Stimulated activated naive CD8-positive, alpha-beta T cell treated with anti-CD3 and anti-CD28 coated beads, Interleukin-15, amount 100 ng/mL, for 72 hours (primary cell): ENCODE data around the gene IARS1.
A peak's percentile ranks its signal among the peaks of the same experiment; 100 is the strongest.

Experiments
- ATAC-seq: fragments of 150-1000 bp; cut with Tn5 transposase; 2 replicates; pipeline ENCODE4 v1.10.0; 2021; ENCODE audit warnings: mild to moderate bottlenecking, moderate library complexity
- DNase-seq, 2 donors: peaks; one replicate each; pipeline ENCODE4 v3.0.0; 2021 to 2022
- H3K27ac Mint-ChIP-seq, 2 donors: one replicate each; pipeline ENCODE4 v1.8.0; 2022; ENCODE audit warnings: mild to moderate bottlenecking in 2 of 2, mixed read lengths in 2 of 2, moderate library complexity in 2 of 2
- H3K27me3 Mint-ChIP-seq: one replicate; pipeline ENCODE4 v1.8.0; 2022; ENCODE audit warnings: mixed read lengths
- H3K4me1 Mint-ChIP-seq: one replicate; pipeline ENCODE4 v1.8.0; 2022; ENCODE audit warnings: mild to moderate bottlenecking, mixed read lengths
- H3K4me3 Mint-ChIP-seq, 2 donors: one replicate each; pipeline ENCODE4 v1.8.0; 2022; ENCODE audit warnings: mild to moderate bottlenecking in 2 of 2, mixed read lengths in 2 of 2, moderate library complexity in 1 of 2
- H3K9me3 Mint-ChIP-seq, 2 donors: one replicate each; pipeline ENCODE4 v1.8.0; 2022; ENCODE audit warnings: mixed read lengths in 2 of 2

IARS1 gene

DNA sequence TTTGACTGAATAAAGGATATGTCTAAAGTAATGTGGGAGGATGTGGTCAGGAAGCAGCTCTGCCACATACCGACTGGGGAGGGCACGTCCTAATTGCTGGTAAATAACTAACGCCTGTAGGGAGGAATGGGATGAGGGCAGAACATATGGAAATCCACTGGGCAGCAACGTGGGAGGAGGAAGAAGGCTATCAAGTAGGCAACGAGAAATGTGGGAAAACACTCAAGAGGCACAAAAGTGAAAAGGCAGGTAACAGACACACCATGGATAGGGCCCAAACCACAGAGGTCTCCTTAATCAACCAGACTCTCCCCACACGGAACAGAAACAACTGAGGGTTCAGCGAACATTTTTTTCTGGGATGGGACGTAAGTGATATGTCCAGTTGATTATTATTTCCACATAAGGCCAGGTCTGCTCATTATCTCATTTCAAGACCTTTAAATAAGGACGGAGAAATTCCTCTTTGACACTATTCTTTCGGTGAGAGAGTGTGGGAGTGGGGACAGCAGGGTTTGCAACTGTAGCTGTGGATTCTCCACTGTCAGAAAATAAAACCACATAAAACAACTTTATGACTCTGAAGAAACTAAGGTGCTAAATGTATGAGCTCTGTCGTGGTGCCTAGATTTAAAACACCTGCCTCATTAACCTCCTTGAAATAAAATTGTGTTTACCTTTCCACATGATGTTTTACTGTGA, 17.0 kb downstream of the IARS1 start:
- DNase-seq (no peak), ATAC-seq (peak; percentile 78)
- Mint-ChIP-seq H3K27me3 (no peaks in the 10 kb centered on the region), H3K4me3 (peak overlapping the region in 1 of 2 donors; percentile 43), H3K27ac (peak overlapping the region; percentile 12 to 81), H3K4me1 (peaks cover 29% of the 10 kb centered on the region), H3K9me3 (no peaks in the 10 kb centered on the region)

DNA sequence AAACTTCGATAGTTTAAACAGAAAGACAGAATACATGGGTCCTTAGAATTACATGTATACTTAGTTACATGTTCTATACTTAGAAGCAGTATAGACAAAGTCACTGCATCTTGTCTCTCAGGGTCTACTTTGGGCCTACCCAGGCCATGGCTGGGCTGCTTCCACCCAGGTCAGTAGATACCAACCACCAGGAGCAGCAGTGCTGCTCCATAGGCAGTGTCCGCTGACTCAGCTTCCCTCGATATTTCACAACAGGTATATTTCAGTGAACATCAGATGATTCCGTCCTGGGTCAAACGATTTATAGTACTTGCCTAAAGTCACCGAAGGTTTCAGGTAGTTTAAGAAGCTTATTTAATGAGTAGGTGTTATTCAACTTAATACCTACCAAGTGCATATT, 18.0 kb downstream of the IARS1 start:
- peaks cover 29% of the 10 kb centered on the region for H3K4me1 Mint-ChIP-seq
- H3K9me3 Mint-ChIP-seq = no peaks in the 10 kb centered on the region
- no peak for ATAC-seq
- no peak overlapping the region for H3K4me3 Mint-ChIP-seq
- H3K27ac Mint-ChIP-seq = no peak overlapping the region
- no peak for DNase-seq
- H3K27me3 Mint-ChIP-seq = no peaks in the 10 kb centered on the region

DNA sequence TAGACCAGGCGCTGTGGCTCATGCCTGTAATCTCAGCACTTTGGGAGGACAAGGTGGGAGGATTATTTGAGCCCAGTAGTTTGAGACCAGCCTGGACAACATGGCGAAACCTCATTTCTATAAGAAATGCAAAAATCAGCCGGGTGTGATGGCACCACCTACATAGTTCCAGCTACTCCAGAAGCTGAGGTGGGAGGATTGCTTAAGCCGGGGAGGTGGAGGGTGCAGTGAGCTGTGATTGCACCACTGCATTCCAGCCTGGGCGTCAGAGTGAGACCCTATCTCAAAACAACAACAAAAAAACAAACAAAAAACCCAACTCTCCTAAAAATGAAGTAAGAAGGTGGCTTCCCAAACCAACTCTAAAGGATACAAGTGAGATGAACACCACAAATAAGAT, 23.0 kb downstream of the IARS1 start:
- DNase-seq = no peak
- no peaks in the 10 kb centered on the region for H3K9me3 Mint-ChIP-seq
- no peak for ATAC-seq

DNA sequence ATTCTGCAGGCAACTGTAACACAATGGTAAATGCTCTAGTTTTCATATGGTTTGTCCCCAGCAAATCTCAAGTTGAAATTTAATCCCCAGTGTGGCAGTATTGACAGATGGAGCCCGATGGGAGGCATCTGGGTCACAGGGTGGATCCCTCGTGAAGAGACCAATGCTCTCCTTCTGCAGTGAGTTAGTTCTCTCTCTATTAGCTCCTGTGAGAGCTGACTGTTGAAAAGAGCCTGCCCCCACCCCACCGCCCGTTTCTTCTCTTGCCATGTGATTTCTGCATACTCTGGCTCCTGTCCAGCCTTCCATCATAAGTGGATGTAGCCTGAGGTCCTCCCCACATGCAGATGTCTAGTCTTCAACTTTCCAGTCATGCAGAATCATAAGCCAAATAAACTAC, 27.0 kb downstream of the IARS1 start:
- Mint-ChIP-seq H3K27me3 (no peaks in the 10 kb centered on the region), H3K4me1 (no peaks in the 10 kb centered on the region), H3K4me3 (no peak overlapping the region), H3K9me3 (no peaks in the 10 kb centered on the region), H3K27ac (no peak overlapping the region)
- ATAC-seq = no peak
- DNase-seq = no peak

More for the DNA sequence above, 23.0 kb downstream of the IARS1 start:
- no peaks in the 10 kb centered on the region for H3K27me3 Mint-ChIP-seq
- H3K27ac Mint-ChIP-seq = no peak overlapping the region
- H3K4me1 Mint-ChIP-seq = no peaks in the 10 kb centered on the region
- no peak overlapping the region for H3K4me3 Mint-ChIP-seq

DNA sequence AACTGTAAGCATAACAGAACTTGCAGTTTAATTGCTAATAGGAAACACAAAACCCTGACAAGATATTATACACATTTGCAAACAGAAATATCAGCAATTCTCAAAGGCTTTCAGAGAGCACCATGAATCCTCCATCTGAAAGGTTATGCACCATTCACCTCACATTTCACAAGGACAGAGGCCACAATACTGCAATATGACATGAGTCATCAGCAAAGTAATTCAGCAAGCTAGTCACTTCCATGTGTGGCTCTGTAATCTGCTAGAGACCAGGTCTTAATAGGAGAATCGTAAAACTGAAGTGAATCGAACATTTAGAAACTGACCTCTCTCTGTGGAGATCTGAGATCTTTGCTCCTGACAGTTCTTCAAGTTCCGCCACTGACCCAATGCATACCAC, 28.3 kb downstream of the IARS1 start:
- ATAC-seq = peak; percentile 45
- Mint-ChIP-seq H3K27ac (no peak overlapping the region), H3K9me3 (no peaks in the 10 kb centered on the region), H3K27me3 (no peaks in the 10 kb centered on the region), H3K4me3 (no peak overlapping the region), H3K4me1 (no peaks in the 10 kb centered on the region)
- DNase-seq = no peak

DNA sequence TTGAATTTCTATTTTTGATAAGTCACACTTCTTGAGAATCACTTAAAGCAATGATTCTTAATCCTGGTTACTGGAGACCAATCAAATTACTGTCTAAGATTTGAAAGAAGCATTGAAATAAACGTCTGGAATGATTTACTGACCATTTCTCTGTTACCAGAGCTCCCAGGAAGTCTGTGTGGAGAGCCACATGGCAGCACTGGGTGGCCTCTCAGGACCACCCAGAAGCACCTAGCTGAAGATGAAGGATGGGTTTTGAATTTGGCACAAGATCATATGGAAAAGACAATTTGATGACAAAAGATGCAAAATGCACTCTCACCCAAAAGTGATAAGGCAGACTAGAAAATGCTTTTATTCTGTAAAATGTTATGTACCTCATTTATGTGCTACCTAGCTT, 30.4 kb downstream of the IARS1 start:
- ATAC-seq (no peak), DNase-seq (no peak)
- Mint-ChIP-seq H3K4me3 (no peak overlapping the region), H3K27ac (peak overlapping the region in 1 of 2 donors; percentile 16), H3K4me1 (no peaks in the 10 kb centered on the region), H3K9me3 (no peaks in the 10 kb centered on the region), H3K27me3 (no peaks in the 10 kb centered on the region)

DNA sequence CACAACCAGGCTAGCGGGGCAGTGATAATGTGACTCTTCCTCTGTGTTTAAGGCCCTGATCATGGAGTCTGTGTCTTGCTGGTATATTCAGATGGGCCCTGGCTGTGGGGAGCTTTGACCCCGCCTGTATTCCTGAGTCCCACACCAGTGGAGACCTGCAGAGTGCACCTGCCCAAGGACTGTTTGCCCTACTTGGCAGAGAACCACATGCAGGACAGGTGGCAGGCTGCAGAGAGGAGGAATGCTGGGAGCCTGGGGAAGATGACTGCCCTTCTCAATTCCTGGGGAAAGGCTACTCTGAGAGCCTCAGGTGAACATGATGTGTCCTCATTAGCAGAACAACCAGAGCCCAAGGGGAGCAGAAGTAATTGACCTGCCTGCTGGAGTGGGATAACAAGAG, 36.2 kb downstream of the IARS1 start:
- no peak overlapping the region for H3K4me3 Mint-ChIP-seq
- H3K4me1 Mint-ChIP-seq = no peaks in the 10 kb centered on the region
- no peaks in the 10 kb centered on the region for H3K27me3 Mint-ChIP-seq
- no peaks in the 10 kb centered on the region for H3K9me3 Mint-ChIP-seq
- peak overlapping the region in 1 of 2 donors; percentile 93 for H3K27ac Mint-ChIP-seq
- DNase-seq (no peak), ATAC-seq (no peak)

DNA sequence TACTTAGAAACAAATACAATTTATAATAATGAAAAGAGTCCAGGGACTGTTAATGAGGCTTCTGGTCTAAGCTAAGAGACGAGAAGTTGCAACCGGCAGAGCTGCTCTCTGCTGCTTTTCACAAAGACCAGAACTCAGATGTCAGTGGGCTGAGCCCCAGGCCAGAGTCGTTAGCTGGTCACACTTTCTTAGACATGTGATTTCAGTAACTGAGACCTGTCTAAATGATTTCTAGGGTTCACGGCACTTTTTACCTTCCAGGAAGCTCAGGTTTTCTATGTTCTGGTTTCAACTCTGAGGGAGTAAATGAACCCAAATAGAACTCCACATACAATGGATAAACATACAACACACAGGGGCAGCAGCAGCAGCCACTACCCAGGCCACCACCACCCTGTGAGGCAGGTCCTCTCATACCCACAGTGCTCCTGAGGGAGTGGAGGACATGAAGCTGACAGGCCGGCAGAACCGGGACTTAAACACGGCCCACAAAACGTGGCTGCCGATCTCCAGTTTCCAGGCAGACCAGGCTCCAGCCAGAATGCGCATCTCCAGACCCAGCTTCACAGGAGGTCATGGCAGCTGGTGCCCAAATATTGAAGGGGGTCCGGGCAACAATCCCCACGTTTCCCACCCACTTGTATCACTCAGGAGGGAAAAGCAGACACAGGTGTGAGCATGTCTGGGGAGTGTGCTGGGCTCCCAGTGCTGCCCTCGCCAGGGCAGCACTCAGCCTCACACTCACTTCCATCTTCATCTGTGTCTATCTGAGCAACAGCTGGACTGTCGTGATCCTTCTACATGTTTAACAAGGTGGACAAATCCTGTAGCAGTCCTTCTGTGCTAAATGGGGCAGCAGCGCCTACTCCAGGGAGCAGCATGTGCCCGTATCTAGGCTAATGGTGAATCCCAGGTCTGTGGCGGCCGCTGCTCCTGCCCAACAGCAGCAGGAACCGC, 38.8 kb downstream of the IARS1 start:
- Mint-ChIP-seq H3K9me3 (no peaks in the 10 kb centered on the region), H3K27ac (peak overlapping the region in 1 of 2 donors; percentile 22), H3K27me3 (no peaks in the 10 kb centered on the region), H3K4me1 (no peaks in the 10 kb centered on the region), H3K4me3 (no peak overlapping the region)
- ATAC-seq (no peak), DNase-seq (no peak)

DNA sequence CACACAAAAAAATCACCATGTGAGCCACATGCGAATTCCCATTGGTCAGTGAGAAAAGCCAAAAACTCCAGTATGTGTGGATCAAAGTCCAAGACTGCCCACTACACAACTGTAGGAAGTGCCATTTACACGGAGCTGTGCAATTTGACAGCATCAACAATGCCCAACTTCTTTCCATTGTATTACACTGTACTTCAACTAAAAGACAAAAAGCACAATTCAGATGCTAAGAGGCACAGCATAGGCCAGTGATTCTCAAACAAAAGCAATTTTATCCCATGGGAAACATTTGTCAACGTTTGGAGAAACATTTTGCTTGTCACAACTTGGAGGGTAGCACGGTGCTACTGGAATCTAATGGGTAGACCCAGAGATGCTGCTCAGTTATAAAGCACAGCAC, 39.8 kb downstream of the IARS1 start:
- peak overlapping the region in 1 of 2 donors; percentile 38 for H3K27ac Mint-ChIP-seq
- no peak for ATAC-seq

DNA sequence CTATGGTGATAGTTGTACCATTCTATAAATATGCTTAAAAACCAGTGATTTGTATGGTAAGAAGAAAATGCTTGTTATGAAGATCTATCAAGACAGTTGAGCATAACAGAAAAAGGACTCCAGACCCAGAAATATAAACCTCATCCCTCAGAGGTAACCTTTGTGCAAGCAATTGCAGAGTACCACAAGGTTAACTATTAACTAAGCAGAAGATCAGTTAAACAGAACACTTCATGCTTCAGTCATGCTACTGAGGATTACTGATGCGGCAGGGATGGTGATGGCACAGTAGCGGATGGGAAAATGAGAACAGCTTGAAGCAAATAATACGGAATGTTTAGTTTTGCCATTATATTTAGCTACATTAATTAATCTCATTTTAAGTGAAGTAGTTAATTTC, 45.5 kb downstream of the IARS1 start:
- H3K27ac Mint-ChIP-seq = no peak overlapping the region
- H3K9me3 Mint-ChIP-seq = no peaks in the 10 kb centered on the region
- H3K4me3 Mint-ChIP-seq = no peak overlapping the region
- no peaks in the 10 kb centered on the region for H3K27me3 Mint-ChIP-seq
- ATAC-seq (no peak), DNase-seq (no peak)
- H3K4me1 Mint-ChIP-seq = no peaks in the 10 kb centered on the region

More for the DNA sequence above, 39.8 kb downstream of the IARS1 start:
- H3K27me3 Mint-ChIP-seq = no peaks in the 10 kb centered on the region
- H3K4me3 Mint-ChIP-seq = no peak overlapping the region
- DNase-seq = no peak
- H3K4me1 Mint-ChIP-seq = no peaks in the 10 kb centered on the region
- H3K9me3 Mint-ChIP-seq = no peaks in the 10 kb centered on the region

DNA sequence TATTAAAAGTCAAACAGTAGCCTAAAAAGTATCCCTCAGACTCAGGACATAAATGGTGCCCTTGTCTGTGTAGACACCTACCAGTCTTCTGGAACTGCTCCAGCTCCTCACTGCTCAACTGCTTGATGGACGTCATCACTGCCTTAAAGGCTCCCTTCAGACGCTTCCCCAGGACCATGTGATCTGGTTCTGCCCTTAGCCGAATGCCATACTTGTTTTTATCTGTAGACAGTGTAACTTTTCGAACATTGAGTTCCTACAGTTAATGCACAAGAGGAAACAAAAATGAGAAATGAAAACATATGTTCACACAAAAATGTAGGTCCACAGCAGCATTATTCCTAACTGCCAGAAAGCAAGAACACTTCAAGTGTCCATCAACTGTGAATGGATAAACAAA, 46.2 kb downstream of the IARS1 start:
- no peak overlapping the region for H3K27ac Mint-ChIP-seq
- H3K27me3 Mint-ChIP-seq = no peaks in the 10 kb centered on the region
- no peak overlapping the region for H3K4me3 Mint-ChIP-seq
- no peak for DNase-seq
- no peaks in the 10 kb centered on the region for H3K4me1 Mint-ChIP-seq
- no peak for ATAC-seq
- no peaks in the 10 kb centered on the region for H3K9me3 Mint-ChIP-seq

DNA sequence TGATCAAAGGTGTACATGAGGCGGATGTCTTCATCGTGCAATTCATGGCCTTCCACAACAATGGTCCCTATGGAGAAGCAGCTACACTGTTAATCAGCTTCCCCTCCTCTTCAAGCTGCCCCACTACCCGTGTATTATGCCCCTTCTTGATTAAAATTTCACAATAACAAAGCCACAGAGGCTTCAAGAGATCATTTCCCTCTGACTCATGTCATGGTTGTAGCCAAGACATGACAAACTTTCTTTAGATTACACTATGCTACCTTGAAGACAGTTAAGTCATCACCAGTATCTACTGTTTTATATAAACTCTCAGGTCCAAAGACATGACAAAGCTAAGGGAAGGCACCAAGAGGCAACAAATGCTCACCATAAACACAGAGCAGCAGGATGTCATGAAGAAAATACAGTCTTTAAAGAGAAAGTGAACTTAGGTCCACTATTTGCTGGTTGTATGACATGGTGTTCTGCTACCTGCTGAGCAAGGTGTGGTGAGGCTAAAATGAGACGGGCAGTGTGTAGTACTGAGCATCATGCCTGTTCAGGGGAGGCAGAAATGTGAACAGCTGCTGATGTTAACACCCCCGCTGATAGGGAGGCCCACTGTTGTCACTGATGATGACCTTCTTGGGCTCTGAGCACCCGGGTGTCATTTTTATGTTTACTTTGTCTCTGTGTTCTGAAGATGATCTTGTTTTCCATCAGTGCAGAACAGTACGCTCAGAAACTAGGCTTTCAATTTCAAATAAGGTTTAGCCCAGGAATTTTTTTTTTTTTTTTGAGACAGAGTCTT, 48.3 kb downstream of the IARS1 start:
- Mint-ChIP-seq H3K27me3 (no peaks in the 10 kb centered on the region), H3K4me3 (no peak overlapping the region), H3K9me3 (no peaks in the 10 kb centered on the region), H3K4me1 (no peaks in the 10 kb centered on the region), H3K27ac (peak overlapping the region in 1 of 2 donors; percentile 23)
- ATAC-seq (peak; percentile 50), DNase-seq (no peak)
